ENCODE measurements around the gene KIRREL3. TPM values are rescaled to one million over a fixed set of nuclear protein-coding genes. Genes with fewer than 3 reads are reported as not detected.

The KIRREL3 gene
- total and polyA plus RNA-seq, 12 donors: 0.13 to 0.58 (median 0.30) TPM

DNA sequence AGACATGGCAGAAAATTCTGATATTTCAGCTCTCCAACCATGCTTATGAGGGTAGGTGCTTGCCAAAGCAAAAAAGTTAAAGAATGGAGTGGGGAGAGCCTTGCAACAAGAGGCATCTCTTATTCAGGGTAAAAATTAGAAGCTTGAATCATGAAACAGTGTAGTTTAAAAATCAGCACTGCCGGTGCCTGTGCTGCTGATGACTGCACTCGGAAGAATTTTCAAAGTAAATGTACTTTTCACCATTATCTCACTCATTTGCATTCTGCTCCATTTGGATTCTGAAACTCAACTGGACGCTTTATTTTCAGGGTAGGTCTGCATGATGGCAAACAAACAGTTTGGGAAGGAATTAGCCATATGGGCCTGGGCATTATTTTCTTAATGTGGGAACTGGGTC is 126.3 kb downstream of the KIRREL3 start:
- intact Hi-C loops (cut with DNase I): no loop called here
- Histone ChIP-seq H3K9me3 (no peaks in the 10 kb centered on the region), H3K27ac (no peak overlapping the region), H3K27me3 (peaks cover 0 to 35% (median 21%) of the 10 kb centered on the region in 7 donors), H3K36me3 (no peaks in the 10 kb centered on the region), H3K4me3 (no peak overlapping the region), H3K4me1 (no peaks in the 10 kb centered on the region)
- no peak for ATAC-seq
- WGBS, 2 donors: 82 to 88% methylated on average over 3 of the region's 3 CpGs
- TF ChIP-seq, protein P1, sequence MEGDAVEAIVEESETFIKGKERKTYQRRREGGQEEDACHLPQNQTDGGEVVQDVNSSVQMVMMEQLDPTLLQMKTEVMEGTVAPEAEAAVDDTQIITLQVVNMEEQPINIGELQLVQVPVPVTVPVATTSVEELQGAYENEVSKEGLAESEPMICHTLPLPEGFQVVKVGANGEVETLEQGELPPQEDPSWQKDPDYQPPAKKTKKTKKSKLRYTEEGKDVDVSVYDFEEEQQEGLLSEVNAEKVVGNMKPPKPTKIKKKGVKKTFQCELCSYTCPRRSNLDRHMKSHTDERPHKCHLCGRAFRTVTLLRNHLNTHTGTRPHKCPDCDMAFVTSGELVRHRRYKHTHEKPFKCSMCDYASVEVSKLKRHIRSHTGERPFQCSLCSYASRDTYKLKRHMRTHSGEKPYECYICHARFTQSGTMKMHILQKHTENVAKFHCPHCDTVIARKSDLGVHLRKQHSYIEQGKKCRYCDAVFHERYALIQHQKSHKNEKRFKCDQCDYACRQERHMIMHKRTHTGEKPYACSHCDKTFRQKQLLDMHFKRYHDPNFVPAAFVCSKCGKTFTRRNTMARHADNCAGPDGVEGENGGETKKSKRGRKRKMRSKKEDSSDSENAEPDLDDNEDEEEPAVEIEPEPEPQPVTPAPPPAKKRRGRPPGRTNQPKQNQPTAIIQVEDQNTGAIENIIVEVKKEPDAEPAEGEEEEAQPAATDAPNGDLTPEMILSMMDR (IDR thresholded peaks at IDR 0.05): no peak
- DNase-seq: no peak

DNA sequence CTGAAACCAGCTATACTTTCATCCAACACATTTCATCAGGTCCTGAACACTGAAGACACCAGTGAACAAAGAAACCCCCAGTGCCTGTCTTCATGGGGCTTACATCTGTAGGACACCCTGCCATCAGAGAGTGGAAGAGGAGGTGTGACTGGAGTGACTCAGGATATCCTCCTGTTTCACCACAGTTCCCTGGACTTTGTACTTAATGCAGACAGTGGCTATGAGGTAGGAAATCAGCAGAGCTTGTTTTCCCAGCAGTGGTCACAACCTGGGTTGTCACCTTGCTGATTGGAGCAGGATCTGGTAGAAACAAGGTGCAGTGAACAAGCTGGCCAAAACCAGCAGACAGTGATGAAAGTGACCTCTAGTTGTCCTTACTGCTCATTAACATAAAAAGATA is 128.8 kb downstream of the KIRREL3 start:
- ATAC-seq (no peak), DNase-seq (no peak)
- H3K27me3 ChIP-seq: peaks cover 0 to 30% (median 24%) of the 10 kb centered on the region in 7 donors
- H3K36me3 ChIP-seq: no peaks in the 10 kb centered on the region
- TF ChIP-seq, protein P1 (IDR thresholded peaks at IDR 0.05): no peak
- no peak overlapping the region for H3K4me3 ChIP-seq
- intact Hi-C loops (cut with DNase I): no loop called here
- H3K27ac ChIP-seq: no peak overlapping the region
- no peaks in the 10 kb centered on the region for H3K9me3 ChIP-seq
- H3K4me1 ChIP-seq: no peaks in the 10 kb centered on the region

DNA sequence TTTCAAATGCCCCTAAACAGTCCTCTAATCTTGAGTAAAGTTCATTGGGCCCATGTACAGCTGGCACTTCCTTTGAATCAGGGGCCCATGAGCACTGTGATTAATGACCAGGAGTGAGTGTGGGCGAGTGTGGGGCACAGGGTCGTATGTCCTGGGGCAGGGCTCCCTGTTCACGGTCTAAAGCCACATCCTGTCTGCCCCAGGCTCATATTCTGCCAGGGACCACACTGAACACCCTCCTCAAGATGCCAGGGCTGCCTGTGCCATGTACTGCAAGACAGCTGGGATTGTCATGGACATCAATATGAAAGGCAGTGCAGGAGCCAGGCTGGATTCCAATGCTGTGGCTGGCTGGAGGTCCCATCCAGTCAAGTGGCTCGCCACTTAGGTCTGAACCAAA is 130.5 kb downstream of the KIRREL3 start:
- TF ChIP-seq, protein P1 (IDR thresholded peaks at IDR 0.05): no peak
- intact Hi-C loops (cut with DNase I): no loop called here

DNA sequence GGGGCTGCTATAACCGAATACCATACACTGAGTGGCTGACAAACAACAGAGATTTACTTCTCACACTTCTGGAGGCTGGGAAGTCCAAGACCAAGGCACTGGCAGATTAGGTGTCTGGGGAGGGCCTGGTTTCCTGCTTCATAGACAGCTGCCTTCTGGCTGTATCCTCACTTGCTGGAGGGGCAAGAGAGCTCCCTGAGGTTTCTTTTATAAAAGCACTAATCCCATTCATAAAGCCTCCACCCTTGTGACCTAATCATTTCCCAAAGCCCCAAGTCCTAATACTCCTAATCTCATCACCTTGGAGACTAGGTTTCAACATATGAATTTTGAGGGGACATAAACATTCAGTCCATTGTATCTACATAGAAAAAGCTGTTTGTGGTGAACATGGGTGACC is 131.8 kb downstream of the KIRREL3 start:
- Histone ChIP-seq H3K4me1 (no peaks in the 10 kb centered on the region), H3K27me3 (peaks cover 0 to 35% (median 28%) of the 10 kb centered on the region in 7 donors), H3K36me3 (no peaks in the 10 kb centered on the region), H3K4me3 (no peak overlapping the region), H3K9me3 (no peaks in the 10 kb centered on the region), H3K27ac (no peak overlapping the region)
- 43 to 52% methylated on average over 1 of the region's 1 CpG for WGBS, 2 donors
- ATAC-seq: no peak
- no peak for DNase-seq
- TF ChIP-seq, protein P1 (IDR thresholded peaks at IDR 0.05): no peak
- intact Hi-C loops (cut with DNase I): no loop called here

More for the DNA sequence above, 130.5 kb downstream of the KIRREL3 start:
- no peak for ATAC-seq
- no peaks in the 10 kb centered on the region for H3K36me3 ChIP-seq
- DNase-seq: no peak
- no peaks in the 10 kb centered on the region for H3K4me1 ChIP-seq
- no peak overlapping the region for H3K27ac ChIP-seq
- H3K4me3 ChIP-seq: no peak overlapping the region
- no peaks in the 10 kb centered on the region for H3K9me3 ChIP-seq
- peaks cover 0 to 38% (median 29%) of the 10 kb centered on the region in 7 donors for H3K27me3 ChIP-seq
- WGBS, 2 donors: 72 to 80% methylated on average over 4 of the region's 4 CpGs
